ENCODE data around the gene MFRP. TPM values are rescaled to one million over a fixed set of nuclear protein-coding genes. Genes with fewer than 3 reads are reported as not detected.

Gene MFRP
- total RNA-seq, 1 experiment from 2014 or later: not detected

DNA sequence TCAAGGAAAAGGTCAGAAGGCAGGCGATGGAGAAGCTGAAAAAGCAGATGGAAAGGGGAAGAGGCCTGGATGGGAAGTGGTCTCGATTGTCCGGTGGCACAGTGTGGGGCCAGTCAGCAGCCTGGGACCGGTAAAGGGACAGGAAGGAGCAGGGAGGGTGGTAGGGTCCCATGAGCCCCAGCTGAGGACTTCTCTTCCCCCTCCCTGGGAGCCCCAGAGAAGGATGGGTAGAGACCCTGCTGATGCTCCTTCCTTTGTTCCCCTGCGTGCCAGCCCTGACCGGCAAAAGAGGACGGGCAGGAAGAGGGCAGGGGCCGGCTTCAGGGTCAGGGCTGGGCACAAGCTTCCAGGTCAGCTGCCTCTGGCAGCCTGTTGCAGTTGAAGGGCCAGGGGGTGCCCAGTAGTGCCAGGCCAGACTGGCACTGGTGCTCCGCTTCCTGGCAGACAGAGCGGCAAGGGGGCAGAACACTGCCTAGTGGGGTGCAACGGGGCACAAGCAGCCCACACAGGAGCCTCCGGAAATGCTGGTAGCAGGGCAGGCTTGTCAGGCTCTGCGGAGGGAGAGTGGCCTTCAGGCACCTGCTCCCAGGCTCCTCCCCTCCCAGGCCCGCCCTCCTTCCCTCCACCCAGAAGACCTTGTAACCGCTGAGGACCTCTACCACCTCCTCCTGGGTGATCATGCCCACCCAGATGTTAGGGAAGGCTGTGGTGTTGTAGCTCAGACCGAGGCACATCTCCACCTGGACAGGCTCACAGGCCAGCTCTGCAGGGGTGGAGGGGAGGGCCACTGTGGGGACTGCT lies 5.1 kb downstream of the MFRP start (continued):
- TF ChIP-seq NR2C2 (CRISPR knock-in tag; IDR thresholded peaks at IDR 0.05) (no peak), NR1H2 (CRISPR knock-in tag; IDR thresholded peaks at IDR 0.05) (no peak)

DNA sequence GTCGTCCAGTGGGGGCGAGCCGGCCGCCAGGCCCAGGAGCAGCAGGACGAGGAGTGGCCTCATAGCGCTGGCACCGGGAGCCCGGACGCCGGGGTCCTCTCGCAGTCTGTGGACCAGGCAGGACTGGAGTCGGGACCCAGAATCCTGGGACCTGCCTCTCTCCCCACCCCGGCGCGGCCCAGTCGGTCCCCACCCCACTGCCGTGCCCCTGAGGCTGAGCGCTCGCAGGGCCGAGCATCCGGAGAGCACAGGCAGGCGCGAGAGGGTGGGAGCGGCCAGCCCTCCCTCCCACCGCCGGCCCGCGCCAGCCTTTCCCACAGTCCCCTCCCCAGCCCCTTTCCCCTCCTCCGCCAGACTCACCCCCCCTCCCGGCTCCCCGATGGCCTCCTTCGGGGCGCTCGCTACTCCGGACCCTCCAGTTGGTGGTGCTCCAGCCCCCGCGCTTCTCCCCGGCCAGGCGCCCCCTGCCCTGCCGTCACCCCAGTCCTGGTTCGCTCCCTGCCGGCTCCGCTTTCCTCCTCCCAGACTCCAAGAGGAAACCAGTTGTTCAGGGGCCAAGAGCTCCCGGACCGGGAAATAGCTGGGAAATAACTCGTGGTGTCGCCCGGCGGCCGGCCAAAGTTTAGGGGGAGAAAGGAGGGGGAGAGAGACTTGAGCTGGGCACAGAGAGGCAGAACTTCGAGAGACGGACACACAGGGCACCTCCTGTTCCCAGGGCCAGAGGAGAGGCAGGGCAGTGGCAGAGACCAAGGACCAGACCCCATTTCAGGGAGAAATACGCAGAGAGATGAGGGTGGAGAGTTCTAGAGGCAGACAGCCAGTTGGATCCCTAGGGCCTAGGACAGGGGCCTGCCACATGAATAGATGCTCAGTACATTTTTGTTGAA lies 5.9 kb downstream of the MFRP start, which contains the start of gene C1QTNF5:
Gene C1QTNF5 (minus strand): TSS at position 549 of the 887 bp plus-strand sequence. CDS start 486 bp downstream, at position 63.
- DNase-seq (ENCODE audit: low spot score): peak; percentile 53
- H3K36me3 Mint-ChIP-seq: peaks cover 7% of the 10 kb centered on the region
- H3K9me3 Mint-ChIP-seq: no peaks in the 10 kb centered on the region
- peaks cover 50% of the 10 kb centered on the region for H3K4me1 Mint-ChIP-seq
- peak within 1 kb of the TSS; percentile 58 for H3K4me3 Mint-ChIP-seq
- POLR2A ChIA-PET: interaction anchor here (1.3 to 3.9 kb wide), 3 partner anchors 24 to 134 kb away, joined by 3 to 35 read pairs (median 3); partner anchors contain the start of gene MCAM
- H3K27me3 Mint-ChIP-seq (ENCODE audit: low read depth): peaks cover 59% of the 10 kb centered on the region
- peak; percentile 2; the same call in 1 of the 2 replicates for ATAC-seq
- TF ChIP-seq, protein P1, sequence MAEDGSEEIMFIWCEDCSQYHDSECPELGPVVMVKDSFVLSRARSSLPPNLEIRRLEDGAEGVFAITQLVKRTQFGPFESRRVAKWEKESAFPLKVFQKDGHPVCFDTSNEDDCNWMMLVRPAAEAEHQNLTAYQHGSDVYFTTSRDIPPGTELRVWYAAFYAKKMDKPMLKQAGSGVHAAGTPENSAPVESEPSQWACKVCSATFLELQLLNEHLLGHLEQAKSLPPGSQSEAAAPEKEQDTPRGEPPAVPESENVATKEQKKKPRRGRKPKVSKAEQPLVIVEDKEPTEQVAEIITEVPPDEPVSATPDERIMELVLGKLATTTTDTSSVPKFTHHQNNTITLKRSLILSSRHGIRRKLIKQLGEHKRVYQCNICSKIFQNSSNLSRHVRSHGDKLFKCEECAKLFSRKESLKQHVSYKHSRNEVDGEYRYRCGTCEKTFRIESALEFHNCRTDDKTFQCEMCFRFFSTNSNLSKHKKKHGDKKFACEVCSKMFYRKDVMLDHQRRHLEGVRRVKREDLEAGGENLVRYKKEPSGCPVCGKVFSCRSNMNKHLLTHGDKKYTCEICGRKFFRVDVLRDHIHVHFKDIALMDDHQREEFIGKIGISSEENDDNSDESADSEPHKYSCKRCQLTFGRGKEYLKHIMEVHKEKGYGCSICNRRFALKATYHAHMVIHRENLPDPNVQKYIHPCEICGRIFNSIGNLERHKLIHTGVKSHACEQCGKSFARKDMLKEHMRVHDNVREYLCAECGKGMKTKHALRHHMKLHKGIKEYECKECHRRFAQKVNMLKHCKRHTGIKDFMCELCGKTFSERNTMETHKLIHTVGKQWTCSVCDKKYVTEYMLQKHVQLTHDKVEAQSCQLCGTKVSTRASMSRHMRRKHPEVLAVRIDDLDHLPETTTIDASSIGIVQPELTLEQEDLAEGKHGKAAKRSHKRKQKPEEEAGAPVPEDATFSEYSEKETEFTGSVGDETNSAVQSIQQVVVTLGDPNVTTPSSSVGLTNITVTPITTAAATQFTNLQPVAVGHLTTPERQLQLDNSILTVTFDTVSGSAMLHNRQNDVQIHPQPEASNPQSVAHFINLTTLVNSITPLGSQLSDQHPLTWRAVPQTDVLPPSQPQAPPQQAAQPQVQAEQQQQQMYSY (CRISPR knock-in tag; IDR thresholded peaks at IDR 0.05): 0 out of 2 replicates have a peak, but pooled peaks have one; percentile 2
- no peak for TF ChIP-seq ZNF138 (CRISPR knock-in tag; conservative IDR thresholded peaks at IDR 0.05)
- no peak for TF ChIP-seq CREB1 (CRISPR knock-in tag; IDR thresholded peaks at IDR 0.05)
- TF ChIP-seq JUN (CRISPR knock-in tag; IDR thresholded peaks at IDR 0.05): no peak
- 0 out of 2 replicates have a peak, but pooled peaks have one; percentile 0 for TF ChIP-seq NR3C1 (CRISPR knock-in tag; conservative IDR thresholded peaks at IDR 0.05; ENCODE audit: low read depth)
- no peak within 1 kb of the TSS for H3K27ac Mint-ChIP-seq
- CTCF ChIA-PET: interaction anchor here (0.6 to 10.4 kb wide), 45 partner anchors 8 to 379 kb away, joined by 3 to 387 read pairs (median 5); partner anchors contain the start of genes CBL, DPAGT1, HINFP and MCAM

DNA sequence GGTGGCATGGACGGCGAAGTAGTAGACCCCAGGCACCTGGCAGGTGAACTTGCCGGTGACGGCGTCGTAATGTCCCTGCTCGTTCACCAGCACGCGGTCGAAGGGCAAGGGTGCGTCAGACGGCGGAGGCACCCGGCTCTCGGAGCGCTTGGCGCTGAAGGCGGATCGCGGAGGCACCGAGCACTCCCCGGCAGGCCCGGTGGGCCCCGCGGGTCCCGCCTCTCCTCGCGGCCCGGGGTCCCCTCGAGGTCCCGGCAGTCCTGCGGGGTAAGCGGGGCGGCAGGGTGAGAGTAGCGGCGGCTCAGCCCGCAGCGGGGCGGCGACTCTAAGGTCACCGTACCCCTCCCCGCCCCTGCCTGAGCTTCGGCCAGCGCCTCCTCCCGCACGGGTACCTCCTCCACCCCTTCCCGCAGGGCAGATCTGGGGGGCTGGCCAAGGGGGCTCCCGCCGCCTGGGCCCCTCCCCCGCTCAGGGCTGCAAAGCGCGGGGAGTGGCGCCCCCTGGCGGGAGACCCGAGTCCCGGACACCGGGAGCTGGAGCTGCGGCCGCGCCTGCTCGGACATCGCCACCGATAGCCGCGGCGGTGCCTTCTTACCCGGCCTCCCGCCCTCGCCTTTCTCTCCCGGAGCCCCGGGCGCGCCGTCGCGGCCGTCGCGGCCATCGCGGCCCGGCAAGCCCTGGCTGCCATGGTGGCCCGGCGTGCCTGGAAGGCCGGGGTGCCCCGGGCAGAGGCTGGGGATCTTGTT lies 6.7 kb downstream of the MFRP start:
- ChIA-PET CTCF (interaction anchor here (0.5 to 10.4 kb wide), 43 partner anchors 8 to 378 kb away, joined by 3 to 387 read pairs (median 5); partner anchors contain the start of genes CBL, DPAGT1, HINFP and MCAM), POLR2A (interaction anchor here (1.3 to 3.9 kb wide), 2 partner anchors 23 to 135 kb away, joined by 3 to 35 read pairs; partner anchors contain the start of gene MCAM)
- Mint-ChIP-seq H3K27ac (no peak overlapping the region), H3K4me1 (peaks cover 52% of the 10 kb centered on the region), H3K9me3 (no peaks in the 10 kb centered on the region), H3K27me3 (ENCODE audit: low read depth) (peaks cover 53% of the 10 kb centered on the region), H3K36me3 (peaks cover 7% of the 10 kb centered on the region), H3K4me3 (peak overlapping the region; percentile 100)
- DNase-seq (ENCODE audit: low spot score): peak; percentile 85
- peak; percentile 12 for ATAC-seq
- TF ChIP-seq ZNF263 (CRISPR knock-in tag; IDR thresholded peaks at IDR 0.05; ENCODE audit: low read depth) (peak; percentile 53; the same call in 1 of the 2 replicates), NFE2L1 (CRISPR knock-in tag; IDR thresholded peaks at IDR 0.05) (no peak), ZNF219 (CRISPR knock-in tag; IDR thresholded peaks at IDR 0.05; ENCODE audit: borderline replicate concordance) (no peak), FOXK1 (CRISPR knock-in tag; IDR thresholded peaks at IDR 0.05) (0 out of 2 replicates have a peak, but pooled peaks have one; percentile 48), FOXP1 (CRISPR knock-in tag; IDR thresholded peaks at IDR 0.05; ENCODE audit: borderline replicate concordance) (peak; percentile 54; the same call in 1 of the 2 replicates), ZNF671 (CRISPR knock-in tag; IDR thresholded peaks at IDR 0.05) (no peak), KAT7 (CRISPR knock-in tag; IDR thresholded peaks at IDR 0.05; ENCODE audit: borderline replicate concordance) (peak; percentile 79; the same call in 1 of the 2 replicates)
- TF ChIP-seq, protein P2, sequence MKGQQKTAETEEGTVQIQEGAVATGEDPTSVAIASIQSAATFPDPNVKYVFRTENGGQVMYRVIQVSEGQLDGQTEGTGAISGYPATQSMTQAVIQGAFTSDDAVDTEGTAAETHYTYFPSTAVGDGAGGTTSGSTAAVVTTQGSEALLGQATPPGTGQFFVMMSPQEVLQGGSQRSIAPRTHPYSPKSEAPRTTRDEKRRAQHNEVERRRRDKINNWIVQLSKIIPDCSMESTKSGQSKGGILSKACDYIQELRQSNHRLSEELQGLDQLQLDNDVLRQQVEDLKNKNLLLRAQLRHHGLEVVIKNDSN (CRISPR knock-in tag; IDR thresholded peaks at IDR 0.05): peak; percentile 63; the same call in 1 of the 2 replicates
- TF ChIP-seq, protein P3, sequence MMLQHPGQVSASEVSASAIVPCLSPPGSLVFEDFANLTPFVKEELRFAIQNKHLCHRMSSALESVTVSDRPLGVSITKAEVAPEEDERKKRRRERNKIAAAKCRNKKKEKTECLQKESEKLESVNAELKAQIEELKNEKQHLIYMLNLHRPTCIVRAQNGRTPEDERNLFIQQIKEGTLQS (CRISPR knock-in tag; conservative IDR thresholded peaks at IDR 0.05): no peak; the same call in 1 of the 2 replicates
- TF ChIP-seq, protein P1 (CRISPR knock-in tag; IDR thresholded peaks at IDR 0.05): 0 out of 2 replicates have a peak, but pooled peaks have one; percentile 18
- TF ChIP-seq, protein P4, sequence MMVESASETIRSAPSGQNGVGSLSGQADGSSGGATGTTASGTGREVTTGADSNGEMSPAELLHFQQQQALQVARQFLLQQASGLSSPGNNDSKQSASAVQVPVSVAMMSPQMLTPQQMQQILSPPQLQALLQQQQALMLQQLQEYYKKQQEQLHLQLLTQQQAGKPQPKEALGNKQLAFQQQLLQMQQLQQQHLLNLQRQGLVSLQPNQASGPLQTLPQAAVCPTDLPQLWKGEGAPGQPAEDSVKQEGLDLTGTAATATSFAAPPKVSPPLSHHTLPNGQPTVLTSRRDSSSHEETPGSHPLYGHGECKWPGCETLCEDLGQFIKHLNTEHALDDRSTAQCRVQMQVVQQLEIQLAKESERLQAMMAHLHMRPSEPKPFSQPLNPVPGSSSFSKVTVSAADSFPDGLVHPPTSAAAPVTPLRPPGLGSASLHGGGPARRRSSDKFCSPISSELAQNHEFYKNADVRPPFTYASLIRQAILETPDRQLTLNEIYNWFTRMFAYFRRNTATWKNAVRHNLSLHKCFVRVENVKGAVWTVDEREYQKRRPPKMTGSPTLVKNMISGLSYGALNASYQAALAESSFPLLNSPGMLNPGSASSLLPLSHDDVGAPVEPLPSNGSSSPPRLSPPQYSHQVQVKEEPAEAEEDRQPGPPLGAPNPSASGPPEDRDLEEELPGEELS (CRISPR knock-in tag; IDR thresholded peaks at IDR 0.05): no peak
